GM12873 (cell line): ENCODE data around the gene TRPV5.

Experiments
- CTCF ChIP-seq: IDR thresholded peaks from 2 replicates; pipeline ENCODE4 v1.5.1; 2012; ENCODE audit warnings: low read depth, mild to moderate bottlenecking, moderate library complexity, low read length, control low read depth; ENCODE audit not compliant: insufficient read depth; ENCODE audit errors: missing control alignments

TRPV5 gene

DNA sequence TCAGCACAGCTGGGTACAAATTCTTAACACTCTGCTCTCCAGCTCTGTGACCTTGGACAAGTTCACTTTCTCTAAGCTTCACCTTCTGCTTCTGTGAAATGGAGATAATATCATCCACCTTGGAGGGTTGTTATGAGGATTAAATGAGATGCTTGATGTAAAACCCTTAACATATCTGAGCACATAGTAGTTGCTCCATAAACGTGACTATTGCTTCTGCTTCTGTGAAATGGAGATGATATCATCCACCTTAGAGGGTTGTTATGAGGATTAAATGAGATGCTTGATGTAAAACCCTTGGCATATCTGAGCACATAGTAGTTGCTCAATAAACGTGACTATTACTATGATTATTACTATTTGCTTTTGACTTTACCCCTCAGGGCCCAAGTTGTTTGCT is 64.1 kb downstream of the TRPV5 start:
- no peak for TF ChIP-seq CTCF

GRCh38 chr7:142868986-142869415 is 64.5 kb downstream of the TRPV5 start:
- no peak for TF ChIP-seq CTCF

GRCh38 chr7:142868188-142868985 is 65.2 kb downstream of the TRPV5 start:
- TF ChIP-seq CTCF, result peak; percentile 8

- TF ChIP-seq CTCF, result no peak
These were observed 66.0 kb downstream of the TRPV5 start for GRCh38 chr7:142867398-142868187.

DNA sequence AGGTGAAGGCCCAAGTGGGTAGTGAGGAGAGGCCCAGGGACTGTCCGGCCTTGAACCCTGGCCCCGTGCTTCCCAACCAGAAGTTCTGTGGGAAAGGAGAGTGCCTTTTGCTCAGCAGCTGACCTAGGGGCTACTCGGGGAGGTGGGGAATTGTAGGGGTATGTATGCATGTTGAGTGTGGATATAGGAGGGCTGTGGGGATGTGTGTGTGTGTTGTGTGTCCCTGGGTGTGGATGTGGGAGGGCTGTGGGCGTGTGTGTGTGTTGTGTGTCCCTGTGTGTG is 66.5 kb downstream of the TRPV5 start:
- TF ChIP-seq CTCF, result no peak

DNA sequence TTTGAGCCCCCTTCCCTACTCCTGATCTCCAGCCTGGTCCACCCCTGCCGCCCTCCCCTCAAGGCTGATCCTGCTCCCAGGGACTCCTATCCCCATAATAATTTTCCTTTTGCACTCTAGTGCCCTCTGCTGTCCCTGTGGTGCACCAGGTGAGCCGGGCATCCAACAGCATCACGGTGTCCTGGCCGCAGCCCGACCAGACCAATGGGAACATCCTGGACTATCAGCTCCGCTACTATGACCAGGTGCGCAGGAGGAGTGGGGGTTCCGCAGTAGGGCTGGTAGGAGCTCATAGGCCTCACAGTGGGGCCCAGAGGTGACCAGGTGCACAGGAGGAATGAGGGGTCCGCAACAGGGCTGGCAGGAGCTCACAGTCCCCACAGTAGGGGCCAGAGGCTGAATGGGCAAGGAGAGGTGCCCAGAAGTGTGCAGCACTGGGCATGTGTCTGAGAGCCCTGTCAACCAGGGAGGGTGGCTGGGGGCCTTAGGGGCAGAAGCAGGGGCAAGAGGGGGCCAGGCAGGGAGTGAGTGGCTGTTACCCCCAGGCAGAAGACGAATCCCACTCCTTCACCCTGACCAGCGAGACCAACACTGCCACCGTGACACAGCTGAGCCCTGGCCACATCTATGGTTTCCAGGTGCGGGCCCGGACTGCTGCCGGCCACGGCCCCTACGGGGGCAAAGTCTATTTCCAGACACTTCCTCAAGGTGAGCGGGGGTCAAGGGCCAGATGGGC is 67.0 kb downstream of the TRPV5 start:
- peak; percentile 58 for TF ChIP-seq CTCF

GRCh38 chr7:142865766-142866165 is 67.8 kb downstream of the TRPV5 start:
- no peak for TF ChIP-seq CTCF
